Bronchial epithelial cell (primary cell): ENCODE data around the gene PIM3. TPM values are rescaled to one million over a fixed set of nuclear protein-coding genes. Genes with fewer than 3 reads are reported as not detected.
"Not testable (repeated sequence)": the region's sequence is repeated elsewhere in the genome, so short reads cannot be mapped to it uniquely, and the experiment has no call there.

Experiments used
- DNase-seq: peaks from one replicate; pipeline ENCODE4 v3.0.0-alpha.2; 2010; ENCODE audit warnings: low read depth
- FAIRE-seq: peaks from 2 replicates; lab custom pipeline; 2011; peaks lifted over from hg19 to GRCh38; lab: Jason Lieb, UNC
- H3K27me3 ChIP-seq: 2 replicates; pipeline ENCODE4 v1.5.1; 2011; ENCODE audit warnings: low read length; ENCODE audit not compliant: control insufficient read depth, insufficient read depth
- H3K36me3 ChIP-seq: 2 replicates; pipeline ENCODE4 v1.5.1; 2011; ENCODE audit warnings: low read length; ENCODE audit not compliant: control insufficient read depth, insufficient read depth
- H3K4me3 ChIP-seq: 2 replicates; pipeline ENCODE4 v1.5.1; 2011; ENCODE audit warnings: mild to moderate bottlenecking, low read depth, low read length, control low read depth
- total RNA-seq: library from RNA; depleted of rRNA; stranded (reverse); fragments of >200 nt; gene quantifications from 2 replicates; pipeline ENCODE4 v1.2.1, GENCODE V29; 2014
- TF ChIP-seq, protein P1 (sequence below): IDR thresholded peaks from 2 replicates; pipeline ENCODE4 v1.5.1; 2011; ENCODE audit warnings: mild to moderate bottlenecking, moderate library complexity, low read length, control low read depth, inconsistent platforms; ENCODE audit not compliant: insufficient read depth, severe bottlenecking

The PIM3 gene
- total RNA-seq, 1 donor from 2014 or later, result 67.1 TPM

DNA sequence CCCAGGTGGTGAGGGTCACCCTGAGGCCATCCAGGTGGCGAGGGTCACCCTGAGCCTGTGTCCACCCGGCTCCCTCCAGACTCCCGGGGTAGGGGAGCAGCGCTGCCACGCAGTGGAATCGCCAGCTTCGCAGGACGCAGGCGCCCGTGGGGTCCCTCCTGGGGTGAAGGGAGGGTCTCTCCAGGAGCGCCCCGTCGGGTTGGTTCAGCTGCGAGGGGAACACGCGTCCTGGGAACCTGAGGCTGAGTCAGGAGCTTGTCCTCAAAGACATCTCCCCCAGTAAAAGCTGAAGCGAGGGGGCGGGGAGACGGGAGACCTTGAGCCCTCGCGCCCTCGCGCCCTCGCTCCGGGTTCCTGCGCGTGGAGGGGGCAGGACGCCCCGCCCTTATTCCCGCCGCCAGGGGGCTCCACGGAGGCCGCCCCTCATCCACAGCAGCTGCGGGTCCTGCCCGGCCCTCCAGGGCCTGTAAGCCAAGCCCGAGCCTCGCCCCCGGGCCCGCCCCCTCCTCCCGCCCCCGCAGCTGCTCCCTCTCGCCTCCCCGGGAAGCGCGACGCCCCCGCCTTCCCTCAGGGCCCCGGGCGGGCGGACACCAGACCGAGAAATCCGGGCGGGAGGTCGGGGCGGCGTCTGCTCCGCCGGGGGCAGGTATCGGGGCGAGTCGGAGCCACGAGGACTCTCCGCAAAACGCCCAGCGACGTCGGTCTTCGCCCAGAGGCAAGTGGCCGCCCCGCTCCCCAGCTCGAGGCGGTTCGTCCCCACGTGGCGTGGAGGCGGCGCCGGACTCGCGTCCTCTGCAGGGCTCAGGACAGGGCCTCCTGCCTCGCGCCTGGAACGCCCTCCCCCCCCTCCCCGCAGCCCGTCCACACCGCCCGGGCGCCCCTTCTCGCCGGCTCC lies 22.8 kb downstream of the PIM3 start:
- Histone ChIP-seq H3K4me3 (no peak overlapping the region), H3K36me3 (no peaks in the 10 kb centered on the region), H3K27me3 (peaks cover 7% of the 10 kb centered on the region)
- DNase-seq (no peak), FAIRE-seq (no peak)
- TF ChIP-seq, protein P1, sequence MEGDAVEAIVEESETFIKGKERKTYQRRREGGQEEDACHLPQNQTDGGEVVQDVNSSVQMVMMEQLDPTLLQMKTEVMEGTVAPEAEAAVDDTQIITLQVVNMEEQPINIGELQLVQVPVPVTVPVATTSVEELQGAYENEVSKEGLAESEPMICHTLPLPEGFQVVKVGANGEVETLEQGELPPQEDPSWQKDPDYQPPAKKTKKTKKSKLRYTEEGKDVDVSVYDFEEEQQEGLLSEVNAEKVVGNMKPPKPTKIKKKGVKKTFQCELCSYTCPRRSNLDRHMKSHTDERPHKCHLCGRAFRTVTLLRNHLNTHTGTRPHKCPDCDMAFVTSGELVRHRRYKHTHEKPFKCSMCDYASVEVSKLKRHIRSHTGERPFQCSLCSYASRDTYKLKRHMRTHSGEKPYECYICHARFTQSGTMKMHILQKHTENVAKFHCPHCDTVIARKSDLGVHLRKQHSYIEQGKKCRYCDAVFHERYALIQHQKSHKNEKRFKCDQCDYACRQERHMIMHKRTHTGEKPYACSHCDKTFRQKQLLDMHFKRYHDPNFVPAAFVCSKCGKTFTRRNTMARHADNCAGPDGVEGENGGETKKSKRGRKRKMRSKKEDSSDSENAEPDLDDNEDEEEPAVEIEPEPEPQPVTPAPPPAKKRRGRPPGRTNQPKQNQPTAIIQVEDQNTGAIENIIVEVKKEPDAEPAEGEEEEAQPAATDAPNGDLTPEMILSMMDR, result peak; percentile 18

GRCh38 chr22:49986325-49986724 lies 25.8 kb downstream of the PIM3 start:
- Histone ChIP-seq H3K4me3 (no peak overlapping the region), H3K36me3 (no peaks in the 10 kb centered on the region), H3K27me3 (peaks cover 7% of the 10 kb centered on the region)
- no peak for DNase-seq
- no peak for FAIRE-seq
- TF ChIP-seq, protein P1, result no peak

DNA sequence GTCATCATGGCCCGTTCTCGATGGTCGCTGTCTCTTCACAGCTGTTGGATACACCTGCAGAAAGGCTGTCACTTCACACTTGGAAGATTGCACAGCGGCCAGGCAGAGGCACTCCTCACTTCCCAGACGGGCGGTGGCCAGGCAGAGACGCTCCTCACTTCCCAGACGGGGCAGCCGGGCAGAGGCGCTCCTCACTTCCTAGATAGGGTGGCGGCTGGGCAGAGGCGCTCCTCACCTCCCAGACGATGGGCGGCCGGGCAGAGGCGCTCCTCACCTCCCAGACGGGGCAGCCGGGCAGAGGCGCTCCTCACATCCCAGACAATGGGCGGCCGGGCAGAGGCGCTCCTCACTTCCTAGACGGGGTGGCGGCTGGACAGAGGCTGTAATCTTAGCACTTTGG lies 29.3 kb downstream of the PIM3 start:
- not testable (repeated sequence) for H3K27me3 ChIP-seq, DNase-seq, FAIRE-seq, H3K4me3 ChIP-seq, H3K36me3 ChIP-seq

DNA sequence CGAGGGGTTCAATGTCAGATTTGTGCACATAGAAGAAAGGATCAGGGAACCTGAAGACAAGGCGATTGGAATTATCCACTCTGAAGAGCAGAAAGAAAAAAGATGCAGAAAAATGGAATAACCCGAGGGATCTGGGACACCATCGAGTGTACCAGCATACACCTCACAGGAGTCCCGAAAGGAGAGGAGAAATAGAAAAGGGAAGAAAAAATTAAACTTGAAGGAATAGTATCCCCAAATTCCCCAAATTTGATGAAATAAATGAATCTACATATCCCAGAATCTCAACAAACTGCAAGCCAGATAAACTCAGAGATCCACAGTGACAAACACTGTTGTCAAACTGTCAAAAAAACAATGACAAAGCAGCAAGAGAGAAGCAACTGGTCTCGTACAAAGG lies 30.6 kb downstream of the PIM3 start:
- TF ChIP-seq, protein P1, result no peak
- Histone ChIP-seq H3K4me3 (no peak overlapping the region), H3K27me3 (no peaks in the 10 kb centered on the region), H3K36me3 (no peaks in the 10 kb centered on the region)
- FAIRE-seq (no peak), DNase-seq (no peak)

GRCh38 chr22:49991907-49992533 lies 31.4 kb downstream of the PIM3 start:
- Histone ChIP-seq H3K36me3 (no peaks in the 10 kb centered on the region), H3K27me3 (no peaks in the 10 kb centered on the region), H3K4me3 (no peak overlapping the region)
- no peak for DNase-seq
- TF ChIP-seq, protein P1, result no peak
- FAIRE-seq, result no peak

GRCh38 chr22:49992921-49993648 lies 32.5 kb downstream of the PIM3 start:
- no peak for FAIRE-seq
- no peak overlapping the region for H3K4me3 ChIP-seq
- H3K36me3 ChIP-seq, result no peaks in the 10 kb centered on the region
- TF ChIP-seq, protein P1, result peak; percentile 91
- no peaks in the 10 kb centered on the region for H3K27me3 ChIP-seq
- peak; percentile 27 for DNase-seq
